WTC11 (cell line): ENCODE measurements around the gene PPM1A.

Experiments used
- ATF2 ChIP-seq: sonication (generic); formaldehyde crosslinking; IDR thresholded peaks from 2 replicates; pipeline ENCODE4 v1.8.1; 2022; ENCODE audit warnings: low read depth, missing genetic modification reagents, borderline replicate concordance
- ATF3 ChIP-seq: sonication (generic); formaldehyde crosslinking; conservative IDR thresholded peaks from 2 replicates; pipeline ENCODE4 v1.8.1; 2022; ENCODE audit warnings: mild to moderate bottlenecking, missing genetic modification reagents
- CTCF ChIP-seq: fragments of 200-600 bp; IDR thresholded peaks from 2 replicates; pipeline ENCODE4 v1.8.0; 2022; ENCODE audit warnings: antibody characterized with exemption
- E2F1 ChIP-seq: sonication (generic); formaldehyde crosslinking; IDR thresholded peaks from 2 replicates; pipeline ENCODE4 v1.8.0; 2022; ENCODE audit warnings: mild to moderate bottlenecking, missing genetic modification reagents
- ESRRA ChIP-seq: sonication (generic); formaldehyde crosslinking; IDR thresholded peaks from 2 replicates; pipeline ENCODE4 v1.8.1; 2022; ENCODE audit warnings: mild to moderate bottlenecking, missing genetic modification reagents, borderline replicate concordance
- NFATC4 ChIP-seq: fragments of 250-450 bp; sonication (Bioruptor Pico); IDR thresholded peaks from 2 replicates; pipeline ENCODE4 v1.9.0; 2021; ENCODE audit warnings: mild to moderate bottlenecking
- PREB ChIP-seq: sonication (generic); formaldehyde crosslinking; IDR thresholded peaks from 2 replicates; pipeline ENCODE4 v1.8.1; 2022; ENCODE audit warnings: mild to moderate bottlenecking, missing genetic modification reagents, moderate library complexity, borderline replicate concordance
- SMAD3 ChIP-seq: sonication (generic); formaldehyde crosslinking; IDR thresholded peaks from 2 replicates; pipeline ENCODE4 v1.8.0; 2022; ENCODE audit warnings: missing genetic modification reagents, mild to moderate bottlenecking, borderline replicate concordance
- ZBTB43 ChIP-seq: sonication (generic); formaldehyde crosslinking; IDR thresholded peaks from 2 replicates; pipeline ENCODE4 v1.8.1; 2023; ENCODE audit warnings: mild to moderate bottlenecking, missing genetic modification reagents

- TF ChIP-seq E2F1 (CRISPR knock-in tag) (no peak), ATF2 (CRISPR knock-in tag) (no peak), PREB (CRISPR knock-in tag) (no peak), SMAD3 (CRISPR knock-in tag) (no peak), ATF3 (no peak), CTCF (no peak), NFATC4 (CRISPR knock-in tag) (no peak), ESRRA (CRISPR knock-in tag) (no peak), ZBTB43 (CRISPR knock-in tag) (no peak)
Measured at GRCh38 chr14:60233251-60233650, 15.8 kb upstream of the PPM1A start.
